Stomach (tissue), 4 donors: Measurements from ENCODE around the gene EVI2A.

ENCODE experiments used
- CTCF ChIP-seq, 7 experiments: fragments of 450-650 bp in 4 of 7; fragments of 200-600 bp in 3 of 7; sonication (generic) in 3 of 7; IDR thresholded peaks; one replicate each; pipeline ENCODE4 v1.5.1; 2016 to 2019; ENCODE audit warnings: antibody characterized with exemption in 7 of 7, control low read depth in 2 of 7, mild to moderate bottlenecking in 1 of 7
- EP300 ChIP-seq: sonication (generic); formaldehyde crosslinking; IDR thresholded peaks from one replicate; pipeline ENCODE4 v1.6.1; 2017; ENCODE audit warnings: antibody characterized with exemption
- POLR2A ChIP-seq, 4 donors: fragments of 450-650 bp; IDR thresholded peaks; one replicate each; pipeline ENCODE4 v1.6.1; 2016; ENCODE audit warnings: antibody characterized with exemption in 4 of 4, control low read depth in 2 of 4, mild to moderate bottlenecking in 1 of 4, moderate library complexity in 1 of 4
- POLR2AphosphoS5 ChIP-seq, 3 donors: sonication (generic); formaldehyde crosslinking; IDR thresholded peaks; one replicate each; pipeline ENCODE4 v1.6.1; 2016; ENCODE audit warnings: antibody characterized with exemption in 3 of 3

- no peak for TF ChIP-seq CTCF (IDR thresholded peaks at IDR 0.05)
- no peak for TF ChIP-seq POLR2A (IDR thresholded peaks at IDR 0.05)
- TF ChIP-seq POLR2AphosphoS5 (IDR thresholded peaks at IDR 0.05), result no peak
- TF ChIP-seq EP300, result no peak
Observed at GRCh38 chr17:31283841-31284240, 37.6 kb downstream of the EVI2A start.
